MM.1S (cell line): ENCODE results near the gene AKT1S1.

ENCODE experiments used
- DNase-seq: peaks from one replicate; pipeline ENCODE4 v3.0.0-alpha.2; 2015
- H2AFZ ChIP-seq: fragments of 300-600 bp; sonication (generic); 2 replicates; pipeline ENCODE4 v1.6.0; 2016; ENCODE audit warnings: antibody characterized with exemption, low read length
- H3F3A ChIP-seq: fragments of 300-600 bp; sonication (generic); 2 replicates; pipeline ENCODE4 v1.6.1; 2016; ENCODE audit warnings: mild to moderate bottlenecking, antibody characterized with exemption, low read length, moderate library complexity, mixed read lengths; ENCODE audit not compliant: insufficient read depth
- H3K27ac ChIP-seq: fragments of 300-600 bp; sonication (generic); 2 replicates; pipeline ENCODE4 v1.5.1; 2016; ENCODE audit warnings: mild to moderate bottlenecking, low read length
- H3K27me3 ChIP-seq: fragments of 300-600 bp; sonication (generic); replicated peaks from 2 replicates; pipeline ENCODE4 v1.6.0; 2016; ENCODE audit warnings: low read length; ENCODE audit not compliant: insufficient read depth
- H3K36me3 ChIP-seq: fragments of 300-600 bp; sonication (generic); replicated peaks from 2 replicates; pipeline ENCODE4 v1.6.1; 2016; ENCODE audit warnings: mild to moderate bottlenecking, low read length, mixed read lengths; ENCODE audit not compliant: insufficient read depth
- H3K4me1 ChIP-seq: fragments of 300-600 bp; sonication (generic); 2 replicates; pipeline ENCODE4 v1.6.1; 2016; ENCODE audit warnings: low read length, mixed read lengths
- H3K4me2 ChIP-seq: fragments of 300-600 bp; sonication (generic); 2 replicates; pipeline ENCODE4 v1.6.0; 2016; ENCODE audit warnings: low read depth, low read length
- H3K4me3 ChIP-seq: fragments of 300-600 bp; sonication (generic); 2 replicates; pipeline ENCODE4 v1.5.1; 2016; ENCODE audit warnings: low read length, mixed read lengths
- H3K79me2 ChIP-seq: fragments of 300-600 bp; sonication (generic); 2 replicates; pipeline ENCODE4 v1.6.1; 2016; ENCODE audit warnings: mixed run types, low read length, mixed read lengths
- H3K9ac ChIP-seq: fragments of 300-600 bp; sonication (generic); 2 replicates; pipeline ENCODE4 v1.6.1; 2016; ENCODE audit warnings: low read length, mixed read lengths
- H3K9me2 ChIP-seq: fragments of 300-600 bp; sonication (generic); replicated peaks from 2 replicates; pipeline ENCODE4 v1.6.1; 2016; ENCODE audit warnings: mild to moderate bottlenecking, low read length, mixed read lengths; ENCODE audit not compliant: insufficient read depth
- H3K9me3 ChIP-seq: fragments of 300-600 bp; sonication (generic); replicated peaks from 2 replicates; pipeline ENCODE4 v1.6.1; 2016; ENCODE audit warnings: mild to moderate bottlenecking, low read length, mixed read lengths; ENCODE audit not compliant: insufficient read depth
- H4K20me1 ChIP-seq: fragments of 300-600 bp; sonication (generic); 2 replicates; pipeline ENCODE4 v1.6.1; 2016; ENCODE audit warnings: mild to moderate bottlenecking, low read length, moderate library complexity, mixed read lengths; ENCODE audit not compliant: insufficient read depth
- CTCF ChIP-seq: fragments of 300-600 bp; sonication (generic); IDR thresholded peaks from 2 replicates; pipeline ENCODE4 v1.5.1; 2016; ENCODE audit warnings: antibody characterized with exemption, low read length, mixed read lengths
- EZH2 ChIP-seq: fragments of 300-600 bp; sonication (generic); optimal IDR thresholded peaks from 2 replicates; pipeline ENCODE3; 2017; ENCODE audit warnings: low read depth, mild to moderate bottlenecking, antibody characterized with exemption, low read length, mixed read lengths
- EZH2phosphoT487 ChIP-seq: fragments of 300-600 bp; sonication (generic); IDR thresholded peaks from 2 replicates; pipeline ENCODE4 v1.6.1; 2018; ENCODE audit warnings: antibody characterized with exemption, low read length

AKT1S1 gene

DNA sequence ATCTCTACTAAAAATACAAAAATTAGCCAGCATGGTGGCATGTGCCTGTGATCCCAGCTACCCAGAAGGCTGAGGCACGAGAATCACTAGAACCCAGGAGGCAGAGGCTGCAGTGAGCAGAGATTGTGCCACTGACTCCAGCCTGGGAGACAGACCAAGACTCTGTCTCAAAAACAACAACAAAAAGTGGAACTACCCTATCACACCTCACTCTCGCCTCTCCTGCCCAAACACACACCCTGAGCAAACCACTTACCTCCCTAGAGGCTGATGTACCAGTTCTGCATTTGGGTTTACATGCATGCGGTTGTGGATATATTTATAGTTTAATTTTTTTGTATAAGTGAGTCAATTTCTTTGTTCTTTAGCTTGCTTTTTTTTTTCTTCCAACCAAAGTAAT is 33.9 kb downstream of the AKT1S1 start:
- no peaks in the 10 kb centered on the region for H3K79me2 ChIP-seq
- H3K4me1 ChIP-seq, result no peaks in the 10 kb centered on the region
- no peaks in the 10 kb centered on the region for H3K9me3 ChIP-seq
- no peak for TF ChIP-seq CTCF
- TF ChIP-seq EZH2phosphoT487, result no peak
- no peak for TF ChIP-seq EZH2
- H3K9me2 ChIP-seq, result no peaks in the 10 kb centered on the region
- no peak overlapping the region for H3K4me2 ChIP-seq
- H3K27me3 ChIP-seq, result no peaks in the 10 kb centered on the region
- no peak overlapping the region for H3K4me3 ChIP-seq
- H3K27ac ChIP-seq, result no peak overlapping the region
- no peaks in the 10 kb centered on the region for H3K36me3 ChIP-seq
- H3K9ac ChIP-seq, result no peak overlapping the region
- H4K20me1 ChIP-seq, result no peaks in the 10 kb centered on the region
- H3F3A ChIP-seq, result no peaks in the 10 kb centered on the region; the same call in 1 of the 2 replicates
- DNase-seq, result no peak
- no peak overlapping the region for H2AFZ ChIP-seq

DNA sequence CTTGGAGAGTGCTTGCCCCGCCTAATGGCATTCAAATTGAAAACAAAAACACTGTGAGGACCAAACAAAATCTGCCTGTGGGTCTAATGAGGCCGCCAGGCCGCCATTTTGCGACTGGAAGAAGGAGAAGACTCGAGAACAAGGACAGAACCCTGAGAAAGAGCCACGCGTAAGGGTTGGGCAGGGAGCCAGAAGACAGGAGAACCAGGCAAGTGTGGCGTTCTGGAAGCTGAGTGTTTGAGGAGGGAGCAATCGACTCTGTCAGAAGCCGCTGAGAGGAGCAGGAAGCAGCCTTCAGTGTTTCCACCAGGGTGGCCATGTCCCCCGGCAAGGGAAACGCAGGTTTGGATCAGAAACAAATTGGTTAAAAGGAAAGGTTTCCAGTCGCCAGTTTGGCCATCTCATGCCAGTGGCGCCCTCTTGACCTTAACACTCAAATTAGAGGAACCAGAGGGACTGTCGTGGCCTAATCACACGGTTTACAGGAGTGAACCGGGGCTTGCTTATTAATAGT is 36.4 kb downstream of the AKT1S1 start:
- H3K36me3 ChIP-seq, result no peaks in the 10 kb centered on the region
- no peak for TF ChIP-seq EZH2phosphoT487
- no peak for TF ChIP-seq EZH2
- TF ChIP-seq CTCF, result no peak
- H3K4me3 ChIP-seq, result no peak overlapping the region
- no peak overlapping the region for H3K27ac ChIP-seq
- H3F3A ChIP-seq, result no peaks in the 10 kb centered on the region; the same call in 1 of the 2 replicates
- no peaks in the 10 kb centered on the region for H4K20me1 ChIP-seq
- H3K4me1 ChIP-seq, result no peaks in the 10 kb centered on the region
- H3K9me2 ChIP-seq, result no peaks in the 10 kb centered on the region
- no peak overlapping the region for H2AFZ ChIP-seq
- no peak overlapping the region for H3K9ac ChIP-seq
- H3K79me2 ChIP-seq, result no peaks in the 10 kb centered on the region
- no peak overlapping the region for H3K4me2 ChIP-seq
- no peak for DNase-seq
- no peaks in the 10 kb centered on the region for H3K9me3 ChIP-seq
- H3K27me3 ChIP-seq, result no peaks in the 10 kb centered on the region

- no peak overlapping the region for H3K27ac ChIP-seq
- H3K4me1 ChIP-seq, result no peaks in the 10 kb centered on the region
- H3K9me2 ChIP-seq, result no peaks in the 10 kb centered on the region
- no peak overlapping the region for H3K4me2 ChIP-seq
- no peak overlapping the region for H2AFZ ChIP-seq
- no peak for TF ChIP-seq EZH2
- no peak for TF ChIP-seq EZH2phosphoT487
- no peak for TF ChIP-seq CTCF
- no peak for DNase-seq
- H3K79me2 ChIP-seq, result no peaks in the 10 kb centered on the region
- no peak overlapping the region for H3K4me3 ChIP-seq
- H3F3A ChIP-seq, result no peaks in the 10 kb centered on the region; the same call in 1 of the 2 replicates
- H3K9ac ChIP-seq, result no peak overlapping the region
- H3K36me3 ChIP-seq, result no peaks in the 10 kb centered on the region
- H3K9me3 ChIP-seq, result no peaks in the 10 kb centered on the region
- H4K20me1 ChIP-seq, result no peaks in the 10 kb centered on the region
- no peaks in the 10 kb centered on the region for H3K27me3 ChIP-seq
Measured at GRCh38 chr19:49840321-49840720, 36.8 kb downstream of the AKT1S1 start.
